HEK293 (cell line): ENCODE results near the gene CNPY2.

ENCODE experiments used
- HOXA7 ChIP-seq: sonication (generic); formaldehyde crosslinking; IDR thresholded peaks from 2 replicates; pipeline ENCODE4 v1.8.1; 2022; ENCODE audit warnings: missing genetic modification reagents, borderline replicate concordance
- MYNN ChIP-seq: fragments of 450-650 bp; formaldehyde crosslinking; IDR thresholded peaks from 2 replicates; pipeline ENCODE4 v1.5.1; 2016; ENCODE audit warnings: missing biosample characterization, missing genetic modification characterization, borderline replicate concordance
- PRDM4 ChIP-seq: fragments of 450-650 bp; formaldehyde crosslinking; IDR thresholded peaks from 2 replicates; pipeline ENCODE4 v1.5.1; 2017; ENCODE audit warnings: missing biosample characterization, missing genetic modification characterization
- TCF7L2 ChIP-seq: IDR thresholded peaks from 2 replicates; pipeline ENCODE4 v1.6.1; 2011; ENCODE audit warnings: low read depth, mild to moderate bottlenecking, inconsistent platforms, low read length, moderate library complexity, borderline replicate concordance
- YY1 ChIP-seq: fragments of 450-650 bp; formaldehyde crosslinking; IDR thresholded peaks from 2 replicates; pipeline ENCODE4 v1.5.1; 2018; ENCODE audit warnings: missing biosample characterization, missing genetic modification characterization
- ZBTB7A ChIP-seq: fragments of 450-650 bp; formaldehyde crosslinking; IDR thresholded peaks from 2 replicates; pipeline ENCODE4 v1.5.1; 2016; ENCODE audit warnings: low read depth, missing biosample characterization, missing genetic modification characterization
- ZNF239 ChIP-seq: fragments of 450-650 bp; formaldehyde crosslinking; IDR thresholded peaks from 2 replicates; pipeline ENCODE4 v1.5.1; 2016; ENCODE audit warnings: missing biosample characterization, missing genetic modification characterization
- ZNF311 ChIP-seq: fragments of 450-650 bp; formaldehyde crosslinking; IDR thresholded peaks from 2 replicates; pipeline ENCODE4 v1.5.1; 2017; ENCODE audit warnings: missing biosample characterization, missing genetic modification characterization, borderline replicate concordance
- TF ChIP-seq, protein P1 (sequence below): fragments of 450-650 bp; formaldehyde crosslinking; IDR thresholded peaks from 2 replicates; pipeline ENCODE4; 2016; ENCODE audit warnings: missing biosample characterization, missing genetic modification characterization
- TF ChIP-seq, protein P2 (sequence below): fragments of 450-650 bp; formaldehyde crosslinking; IDR thresholded peaks from 2 replicates; pipeline ENCODE4 v1.5.1; 2016; ENCODE audit warnings: missing biosample characterization, missing genetic modification characterization, borderline replicate concordance

DNA sequence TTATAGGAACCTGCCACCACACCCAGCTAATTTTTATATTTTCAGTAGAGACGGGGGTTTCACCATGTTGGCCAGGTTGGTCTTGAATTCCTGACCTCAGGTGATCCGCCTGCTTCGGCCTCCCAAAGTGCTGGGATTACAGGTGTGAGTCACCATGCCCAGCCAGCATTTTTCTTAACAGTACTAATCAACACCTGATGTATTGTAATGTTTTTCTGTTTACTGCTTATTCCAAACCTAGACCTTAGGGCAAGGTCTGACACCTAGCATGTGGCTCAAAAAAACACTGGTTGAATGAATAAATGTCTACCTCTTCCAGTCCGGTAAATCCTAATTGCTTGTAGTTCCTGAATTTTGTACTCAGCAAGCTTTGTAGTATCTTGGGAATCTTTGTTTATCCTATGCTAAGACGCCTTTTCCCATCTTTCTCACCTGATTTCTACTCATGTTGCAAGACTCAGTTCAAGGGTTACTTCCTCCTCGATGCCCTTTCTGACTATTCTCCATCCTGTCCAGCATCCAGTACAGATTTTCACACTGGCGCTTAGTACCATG, 15.2 kb upstream of the CNPY2 start:
- TF ChIP-seq YY1 (tag by site-specific recombination) (no peak), ZNF311 (tag by site-specific recombination) (no peak), TCF7L2 (no peak), ZNF239 (tag by site-specific recombination) (no peak), ZBTB7A (no peak), HOXA7 (CRISPR knock-in tag) (no peak), PRDM4 (tag by site-specific recombination) (no peak), MYNN (tag by site-specific recombination) (no peak)
- TF ChIP-seq, protein P1, sequence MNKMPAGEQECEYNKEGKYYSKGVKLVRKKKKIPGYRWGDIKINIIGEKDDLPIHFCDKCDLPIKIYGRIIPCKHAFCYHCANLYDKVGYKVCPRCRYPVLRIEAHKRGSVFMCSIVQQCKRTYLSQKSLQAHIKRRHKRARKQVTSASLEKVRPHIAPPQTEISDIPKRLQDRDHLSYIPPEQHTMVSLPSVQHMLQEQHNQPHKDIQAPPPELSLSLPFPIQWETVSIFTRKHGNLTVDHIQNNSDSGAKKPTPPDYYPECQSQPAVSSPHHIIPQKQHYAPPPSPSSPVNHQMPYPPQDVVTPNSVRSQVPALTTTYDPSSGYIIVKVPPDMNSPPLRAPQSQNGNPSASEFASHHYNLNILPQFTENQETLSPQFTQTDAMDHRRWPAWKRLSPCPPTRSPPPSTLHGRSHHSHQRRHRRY (tag by site-specific recombination) = no peak
- TF ChIP-seq, protein P2, sequence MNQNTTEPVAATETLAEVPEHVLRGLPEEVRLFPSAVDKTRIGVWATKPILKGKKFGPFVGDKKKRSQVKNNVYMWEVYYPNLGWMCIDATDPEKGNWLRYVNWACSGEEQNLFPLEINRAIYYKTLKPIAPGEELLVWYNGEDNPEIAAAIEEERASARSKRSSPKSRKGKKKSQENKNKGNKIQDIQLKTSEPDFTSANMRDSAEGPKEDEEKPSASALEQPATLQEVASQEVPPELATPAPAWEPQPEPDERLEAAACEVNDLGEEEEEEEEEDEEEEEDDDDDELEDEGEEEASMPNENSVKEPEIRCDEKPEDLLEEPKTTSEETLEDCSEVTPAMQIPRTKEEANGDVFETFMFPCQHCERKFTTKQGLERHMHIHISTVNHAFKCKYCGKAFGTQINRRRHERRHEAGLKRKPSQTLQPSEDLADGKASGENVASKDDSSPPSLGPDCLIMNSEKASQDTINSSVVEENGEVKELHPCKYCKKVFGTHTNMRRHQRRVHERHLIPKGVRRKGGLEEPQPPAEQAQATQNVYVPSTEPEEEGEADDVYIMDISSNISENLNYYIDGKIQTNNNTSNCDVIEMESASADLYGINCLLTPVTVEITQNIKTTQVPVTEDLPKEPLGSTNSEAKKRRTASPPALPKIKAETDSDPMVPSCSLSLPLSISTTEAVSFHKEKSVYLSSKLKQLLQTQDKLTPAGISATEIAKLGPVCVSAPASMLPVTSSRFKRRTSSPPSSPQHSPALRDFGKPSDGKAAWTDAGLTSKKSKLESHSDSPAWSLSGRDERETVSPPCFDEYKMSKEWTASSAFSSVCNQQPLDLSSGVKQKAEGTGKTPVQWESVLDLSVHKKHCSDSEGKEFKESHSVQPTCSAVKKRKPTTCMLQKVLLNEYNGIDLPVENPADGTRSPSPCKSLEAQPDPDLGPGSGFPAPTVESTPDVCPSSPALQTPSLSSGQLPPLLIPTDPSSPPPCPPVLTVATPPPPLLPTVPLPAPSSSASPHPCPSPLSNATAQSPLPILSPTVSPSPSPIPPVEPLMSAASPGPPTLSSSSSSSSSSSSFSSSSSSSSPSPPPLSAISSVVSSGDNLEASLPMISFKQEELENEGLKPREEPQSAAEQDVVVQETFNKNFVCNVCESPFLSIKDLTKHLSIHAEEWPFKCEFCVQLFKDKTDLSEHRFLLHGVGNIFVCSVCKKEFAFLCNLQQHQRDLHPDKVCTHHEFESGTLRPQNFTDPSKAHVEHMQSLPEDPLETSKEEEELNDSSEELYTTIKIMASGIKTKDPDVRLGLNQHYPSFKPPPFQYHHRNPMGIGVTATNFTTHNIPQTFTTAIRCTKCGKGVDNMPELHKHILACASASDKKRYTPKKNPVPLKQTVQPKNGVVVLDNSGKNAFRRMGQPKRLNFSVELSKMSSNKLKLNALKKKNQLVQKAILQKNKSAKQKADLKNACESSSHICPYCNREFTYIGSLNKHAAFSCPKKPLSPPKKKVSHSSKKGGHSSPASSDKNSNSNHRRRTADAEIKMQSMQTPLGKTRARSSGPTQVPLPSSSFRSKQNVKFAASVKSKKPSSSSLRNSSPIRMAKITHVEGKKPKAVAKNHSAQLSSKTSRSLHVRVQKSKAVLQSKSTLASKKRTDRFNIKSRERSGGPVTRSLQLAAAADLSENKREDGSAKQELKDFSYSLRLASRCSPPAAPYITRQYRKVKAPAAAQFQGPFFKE (tag by site-specific recombination) = no peak
